IMR-90 (cell line): Measurements from ENCODE around the gene SDK1. TPM values are rescaled to one million over a fixed set of nuclear protein-coding genes. Genes with fewer than 3 reads are reported as not detected.

ENCODE experiments used
- ATAC-seq: fragments of 200-7000 bp; cut with Tn5 transposase; 2 replicates; pipeline ENCODE4 v1.9.1; 2020; ENCODE audit warnings: low read depth, mild to moderate bottlenecking, moderate library complexity
- BruUV-seq: library from RNA; stranded (reverse); fragments of 400-500 nt; replicated peaks from 2 replicates; lab custom pipeline; 2021; lab: Mats Ljungman, UMichigan
- CTCF ChIA-PET: fragments of 300-600 bp; formaldehyde crosslinking; extraction: SDS; loops from one replicate; lab custom pipeline; 2021; ENCODE audit warnings: antibody characterized with exemption; lab: Yijun Ruan, JAX
- POLR2A ChIA-PET: fragments of 300-600 bp; sonication (Branson Sonifier 250); formaldehyde crosslinking; loops from one replicate; lab custom pipeline; 2022; ENCODE audit warnings: antibody characterized with exemption; ENCODE audit not compliant: unreplicated experiment; lab: Charles Lee
- DNase-seq: peaks from one replicate; pipeline ENCODE4 v3.0.0; 2013
- H2AFZ ChIP-seq: replicated peaks from 2 replicates; pipeline ENCODE3; 2013; ENCODE audit warnings: low read length, mild to moderate bottlenecking; ENCODE audit not compliant: poor library complexity
- H2AK5ac ChIP-seq: 2 replicates; pipeline ENCODE4 v1.6.1; 2013; ENCODE audit warnings: low read depth, low read length, inconsistent platforms
- H2AK9ac ChIP-seq: replicated peaks from 2 replicates; pipeline ENCODE3; 2013; ENCODE audit warnings: mild to moderate bottlenecking, low read depth, low read length, moderate library complexity; ENCODE audit not compliant: poor library complexity
- H2BK120ac ChIP-seq: 2 replicates; pipeline ENCODE4 v1.6.1; 2013; ENCODE audit warnings: low read depth, low read length, inconsistent platforms
- H2BK15ac ChIP-seq: 3 replicates; pipeline ENCODE4 v1.6.1; 2013; ENCODE audit warnings: low read depth, low read length, inconsistent platforms
- H2BK20ac ChIP-seq: 2 replicates; pipeline ENCODE4 v1.6.1; 2013; ENCODE audit warnings: low read depth, mild to moderate bottlenecking, inconsistent platforms, low read length, moderate library complexity
- H2BK5ac ChIP-seq: 2 replicates; pipeline ENCODE4 v1.6.1; 2013; ENCODE audit warnings: mild to moderate bottlenecking, low read depth, low read length, inconsistent platforms; ENCODE audit not compliant: poor library complexity, severe bottlenecking
- H3K14ac ChIP-seq: replicated peaks from 2 replicates; pipeline ENCODE4 v1.6.1; 2013; ENCODE audit warnings: low read depth, low read length, inconsistent platforms
- H3K18ac ChIP-seq: 2 replicates; pipeline ENCODE4 v1.6.1; 2013; ENCODE audit warnings: low read depth, low read length, control low read depth
- H3K23ac ChIP-seq: 2 replicates; pipeline ENCODE4 v1.6.1; 2013; ENCODE audit warnings: low read depth, low read length, inconsistent platforms
- H3K27ac ChIP-seq: 2 replicates; pipeline ENCODE4 v1.5.1; 2013; ENCODE audit warnings: mild to moderate bottlenecking, control low read depth, low read length; ENCODE audit not compliant: insufficient read depth
- H3K27me3 ChIP-seq: 2 replicates; pipeline ENCODE4 v1.6.1; 2013; ENCODE audit warnings: low read length; ENCODE audit not compliant: control insufficient read depth, insufficient read depth
- H3K36me3 ChIP-seq: 2 replicates; pipeline ENCODE4 v1.6.1; 2013; ENCODE audit warnings: low read length, mixed read lengths; ENCODE audit not compliant: control insufficient read depth, insufficient read depth
- H3K4ac ChIP-seq: 2 replicates; pipeline ENCODE4 v1.6.1; 2013; ENCODE audit warnings: low read depth, low read length, inconsistent platforms
- H3K4me1 ChIP-seq: 2 replicates; pipeline ENCODE4 v1.6.1; 2013; ENCODE audit warnings: low read length, mixed read lengths; ENCODE audit not compliant: control insufficient read depth, insufficient read depth
- H3K4me2 ChIP-seq: 2 replicates; pipeline ENCODE4 v1.6.1; 2013; ENCODE audit warnings: low read depth, mild to moderate bottlenecking, control low read depth, low read length, moderate library complexity
- H3K4me3 ChIP-seq: 2 replicates; pipeline ENCODE4 v1.5.1; 2013; ENCODE audit warnings: low read depth, mild to moderate bottlenecking, control low read depth, low read length, moderate library complexity; ENCODE audit not compliant: insufficient read depth
- H3K56ac ChIP-seq: 2 replicates; pipeline ENCODE4 v1.6.1; 2013; ENCODE audit warnings: low read length, inconsistent platforms; ENCODE audit not compliant: insufficient read depth; ENCODE audit errors: extremely low read depth
- H3K79me1 ChIP-seq, 2 experiments: 2 replicates each; pipeline ENCODE4 v1.6.1; 2013; ENCODE audit warnings: low read length in 2 of 2, inconsistent platforms in 1 of 2, low read depth in 1 of 2
- H3K9ac ChIP-seq: 2 replicates; pipeline ENCODE4 v1.6.1; 2013; ENCODE audit warnings: low read depth, low read length, control low read depth
- H3K9me1 ChIP-seq: 2 replicates; pipeline ENCODE4 v1.6.1; 2013; ENCODE audit warnings: low read length, inconsistent platforms; ENCODE audit not compliant: insufficient read depth
- H3K9me3 ChIP-seq: 2 replicates; pipeline ENCODE4 v1.6.1; 2013; ENCODE audit warnings: low read length; ENCODE audit not compliant: control insufficient read depth, insufficient read depth
- H4K20me1 ChIP-seq: 2 replicates; pipeline ENCODE4 v1.6.1; 2013; ENCODE audit warnings: low read length, inconsistent platforms; ENCODE audit not compliant: insufficient read depth
- H4K5ac ChIP-seq: 2 replicates; pipeline ENCODE4 v1.6.1; 2013; ENCODE audit warnings: mild to moderate bottlenecking, low read depth, low read length, control low read depth
- H4K8ac ChIP-seq, 2 experiments: 2 replicates each; pipeline ENCODE4 v1.6.1; 2013; ENCODE audit warnings: low read depth in 2 of 2, low read length in 2 of 2, control low read depth in 1 of 2, inconsistent platforms in 1 of 2
- H4K91ac ChIP-seq: 2 replicates; pipeline ENCODE4 v1.6.1; 2013; ENCODE audit warnings: low read depth, low read length, inconsistent platforms; ENCODE audit not compliant: insufficient read depth
- BHLHE40 ChIP-seq: fragments of 150-350 bp; IDR thresholded peaks from 2 replicates; pipeline ENCODE4 v1.6.1; 2016; ENCODE audit warnings: mild to moderate bottlenecking, low read depth, low read length
- CEBPB ChIP-seq: IDR thresholded peaks from 2 replicates; pipeline ENCODE4 v1.6.1; 2012; ENCODE audit warnings: low read depth, low read length, improper control_type of control experiment
- CHD1 ChIP-seq: IDR thresholded peaks from 2 replicates; pipeline ENCODE4 v1.6.1; 2012; ENCODE audit warnings: low read depth, low read length, improper control_type of control experiment
- ELK1 ChIP-seq: fragments of 150-350 bp; IDR thresholded peaks from 2 replicates; pipeline ENCODE4 v1.6.1; 2016; ENCODE audit warnings: low read depth, mild to moderate bottlenecking, low read length, moderate library complexity, borderline replicate concordance
- MAFK ChIP-seq: IDR thresholded peaks from 2 replicates; pipeline ENCODE4 v1.6.1; 2012; ENCODE audit warnings: low read depth, low read length, improper control_type of control experiment
- MAZ ChIP-seq: IDR thresholded peaks from 2 replicates; pipeline ENCODE4 v1.6.1; 2012; ENCODE audit warnings: low read depth, mild to moderate bottlenecking, low read length, improper control_type of control experiment, moderate library complexity, borderline replicate concordance
- MXI1 ChIP-seq: IDR thresholded peaks from 2 replicates; pipeline ENCODE4 v1.6.1; 2012; ENCODE audit warnings: low read depth, mild to moderate bottlenecking, low read length, moderate library complexity, borderline replicate concordance
- NFE2L2 ChIP-seq: fragments of 150-350 bp; IDR thresholded peaks from 2 replicates; pipeline ENCODE4 v1.6.1; 2016; ENCODE audit warnings: low read depth, mild to moderate bottlenecking, low read length
- POLR2A ChIP-seq: IDR thresholded peaks from 2 replicates; pipeline ENCODE4 v1.6.1; 2012; ENCODE audit warnings: mild to moderate bottlenecking, low read depth, low read length
- RAD21 ChIP-seq: IDR thresholded peaks from 2 replicates; pipeline ENCODE4 v1.6.1; 2012; ENCODE audit warnings: low read length, improper control_type of control experiment
- RCOR1 ChIP-seq: IDR thresholded peaks from 2 replicates; pipeline ENCODE4 v1.6.1; 2012; ENCODE audit warnings: mild to moderate bottlenecking, low read length, improper control_type of control experiment; ENCODE audit not compliant: insufficient replicate concordance
- RFX5 ChIP-seq: IDR thresholded peaks from 2 replicates; pipeline ENCODE4 v1.8.0; 2012; ENCODE audit warnings: low read depth, mild to moderate bottlenecking, low read length, moderate library complexity
- SMC3 ChIP-seq: fragments of 150-350 bp; IDR thresholded peaks from 2 replicates; pipeline ENCODE4 v1.6.1; 2016; ENCODE audit warnings: low read depth, mild to moderate bottlenecking, antibody characterized with exemption, low read length, moderate library complexity
- WGBS, 2 experiments: methylation state at CpG; one replicate each; pipeline versions ENCODE4 v1.1.5 to v1.1.7; 2013; ENCODE audit warnings: missing lambda C conversion rate in 2 of 2; ENCODE audit not compliant: insufficient read length in 1 of 2; ENCODE audit errors: extremely low coverage in 2 of 2; 5-methylcytosine and 5-hydroxymethylcytosine counted together
- dilution Hi-C: fragments of 300-500 bp; cut with HindIII; formaldehyde crosslinking; loops from one replicate; pipeline ENCODE4 v1.14.3; 2018; ENCODE audit warnings: low sequenced_read_pairs; ENCODE audit not compliant: unreplicated experiment
- in situ Hi-C: fragments of 300-500 bp; cut with MboI; formaldehyde crosslinking; loops from 3 replicates; pipeline ENCODE4 v1.14.3; 2019; ENCODE audit warnings: low sequenced_read_pairs, inconsistent platforms, mixed read lengths
- intact Hi-C: fragments of 100-400 bp; cut with micrococcal nuclease; formaldehyde crosslinking; loops from 2 replicates; pipeline ENCODE4 v1.10.0; 2022
- polyA plus RNA-seq, 3 experiments: library from polyadenylated mRNA; depleted of rRNA; stranded (reverse); fragments of >200 nt; gene quantifications; 2 replicates each; pipeline ENCODE4 v1.2.3, GENCODE V29; 2012; ENCODE audit warnings: low replicate concordance in 1 of 3
- total RNA-seq: library from RNA; depleted of rRNA; stranded (reverse); fragments of >200 nt; gene quantifications from 2 replicates; pipeline ENCODE4 v1.2.3, GENCODE V29; 2012
- TF ChIP-seq, protein P1 (sequence below): conservative IDR thresholded peaks from 2 replicates; pipeline ENCODE4 v1.5.1; 2012; ENCODE audit warnings: mild to moderate bottlenecking, low read depth, low read length, improper control_type of control experiment
- TF ChIP-seq, protein P2 (sequence below): fragments of 150-350 bp; IDR thresholded peaks from 2 replicates; pipeline ENCODE4 v1.6.1; 2017; ENCODE audit warnings: mild to moderate bottlenecking, antibody characterized with exemption, low read length, low read depth

SDK1 gene
- total and polyA plus RNA-seq, 2 of the 4 experiments (the other 2 are of a cell fraction): 1.5 to 1.6 TPM

DNA sequence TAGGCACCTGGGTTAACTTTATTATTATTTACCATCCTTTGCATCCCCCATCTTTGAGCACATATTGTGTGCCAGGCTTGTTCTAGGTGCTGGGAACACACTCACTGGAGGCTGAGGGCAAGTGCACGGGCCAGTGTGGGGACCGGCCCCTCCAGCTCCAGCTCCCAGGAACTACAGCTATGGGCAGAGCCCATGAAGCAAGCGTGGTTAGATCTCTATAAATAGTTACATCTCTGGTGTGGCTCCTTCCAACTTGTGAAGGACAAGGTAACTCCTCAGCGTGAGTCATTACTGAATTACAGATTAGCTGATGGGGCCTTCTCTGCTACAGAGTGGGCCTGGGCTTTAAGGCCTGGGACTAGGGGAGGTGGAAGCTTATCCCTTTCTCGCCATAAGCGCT, 583.5 kb downstream of the SDK1 start:
- no peaks in the 10 kb centered on the region for H3K27me3 ChIP-seq
- CTCF ChIA-PET: no interaction called here

More for the DNA sequence above, 583.5 kb downstream of the SDK1 start:
- Histone ChIP-seq H3K9me1 (no peaks in the 10 kb centered on the region), H3K4ac (no peak overlapping the region), H2AK9ac (no peak overlapping the region), H3K14ac (no peak overlapping the region), H3K9me3 (peaks cover 4% of the 10 kb centered on the region; the same call in 1 of the 2 replicates), H4K8ac (no peak overlapping the region), H4K91ac (no peak overlapping the region), H2BK5ac (no peak overlapping the region), H3K4me1 (no peaks in the 10 kb centered on the region), H3K4me3 (no peak overlapping the region), H2BK20ac (no peak overlapping the region), H2BK15ac (no peak overlapping the region), H2BK120ac (no peak overlapping the region), H3K18ac (no peak overlapping the region), H4K20me1 (no peaks in the 10 kb centered on the region), H3K23ac (no peak overlapping the region), H3K27ac (no peak overlapping the region), H3K56ac (no peak overlapping the region), H3K36me3 (no peaks in the 10 kb centered on the region), H2AK5ac (no peak overlapping the region), H3K4me2 (no peak overlapping the region), H3K9ac (no peak overlapping the region), H3K79me1 (no peaks in the 10 kb centered on the region), H2AFZ (no peak overlapping the region), H4K5ac (no peak overlapping the region)
- ATAC-seq (no peak), DNase-seq (no peak)
- in situ Hi-C loops: no loop called here
- TF ChIP-seq NFE2L2 (no peak), RFX5 (no peak), MAZ (no peak), CEBPB (no peak), MAFK (no peak), RAD21 (no peak), RCOR1 (no peak), CHD1 (no peak), ELK1 (no peak), POLR2A (no peak), BHLHE40 (no peak), MXI1 (no peak), SMC3 (no peak)
- TF ChIP-seq, protein P1, sequence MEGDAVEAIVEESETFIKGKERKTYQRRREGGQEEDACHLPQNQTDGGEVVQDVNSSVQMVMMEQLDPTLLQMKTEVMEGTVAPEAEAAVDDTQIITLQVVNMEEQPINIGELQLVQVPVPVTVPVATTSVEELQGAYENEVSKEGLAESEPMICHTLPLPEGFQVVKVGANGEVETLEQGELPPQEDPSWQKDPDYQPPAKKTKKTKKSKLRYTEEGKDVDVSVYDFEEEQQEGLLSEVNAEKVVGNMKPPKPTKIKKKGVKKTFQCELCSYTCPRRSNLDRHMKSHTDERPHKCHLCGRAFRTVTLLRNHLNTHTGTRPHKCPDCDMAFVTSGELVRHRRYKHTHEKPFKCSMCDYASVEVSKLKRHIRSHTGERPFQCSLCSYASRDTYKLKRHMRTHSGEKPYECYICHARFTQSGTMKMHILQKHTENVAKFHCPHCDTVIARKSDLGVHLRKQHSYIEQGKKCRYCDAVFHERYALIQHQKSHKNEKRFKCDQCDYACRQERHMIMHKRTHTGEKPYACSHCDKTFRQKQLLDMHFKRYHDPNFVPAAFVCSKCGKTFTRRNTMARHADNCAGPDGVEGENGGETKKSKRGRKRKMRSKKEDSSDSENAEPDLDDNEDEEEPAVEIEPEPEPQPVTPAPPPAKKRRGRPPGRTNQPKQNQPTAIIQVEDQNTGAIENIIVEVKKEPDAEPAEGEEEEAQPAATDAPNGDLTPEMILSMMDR: no peak
- TF ChIP-seq, protein P2, sequence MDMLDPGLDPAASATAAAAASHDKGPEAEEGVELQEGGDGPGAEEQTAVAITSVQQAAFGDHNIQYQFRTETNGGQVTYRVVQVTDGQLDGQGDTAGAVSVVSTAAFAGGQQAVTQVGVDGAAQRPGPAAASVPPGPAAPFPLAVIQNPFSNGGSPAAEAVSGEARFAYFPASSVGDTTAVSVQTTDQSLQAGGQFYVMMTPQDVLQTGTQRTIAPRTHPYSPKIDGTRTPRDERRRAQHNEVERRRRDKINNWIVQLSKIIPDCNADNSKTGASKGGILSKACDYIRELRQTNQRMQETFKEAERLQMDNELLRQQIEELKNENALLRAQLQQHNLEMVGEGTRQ: no peak
- intact Hi-C loops: no loop called here
- no TSS peak for BruUV-seq
- WGBS, 2 experiments: 67% methylated on average over 1 of the region's 6 CpGs; no CpG with 5 or more reads in 1 of the 2 experiments
- POLR2A ChIA-PET: no interaction called here
- dilution Hi-C loops: no loop called here
